ENCODE measurements around the gene NOL3.
A peak's percentile ranks its signal among the peaks of the same experiment; 100 is the strongest.

The NOL3 gene

DNA sequence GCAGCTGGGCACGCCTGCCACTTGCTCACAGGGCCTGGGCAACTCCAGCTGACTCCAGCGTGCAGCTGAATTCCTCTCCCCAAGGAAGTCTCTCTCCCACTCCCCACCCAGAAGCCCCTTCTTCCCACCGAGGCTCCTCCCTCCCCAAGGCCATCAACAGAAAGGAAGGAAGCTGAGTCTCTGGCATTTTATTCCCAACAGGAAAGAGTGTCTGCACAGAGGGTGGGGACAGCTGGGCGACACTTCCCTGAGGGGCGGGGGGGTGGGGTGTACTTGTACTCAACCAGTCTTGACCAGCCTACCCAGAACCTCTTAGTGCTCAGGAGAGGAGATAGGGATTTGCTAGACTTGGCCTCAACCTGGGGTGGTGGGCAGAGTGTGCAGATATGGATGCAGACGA, 19.7 kb downstream of the NOL3 start, which contains the start of gene EXOC3L1:
Gene EXOC3L1 (minus strand): TSS at position 96 of the 400 bp plus-strand sequence. CDS start 460 bp downstream, outside the sequence.
- no peak for DNase-seq
- H3K27me3 ChIP-seq, result no peaks in the 10 kb centered on the region
- peaks cover 12% of the 10 kb centered on the region for H3K36me3 ChIP-seq
- no peaks in the 10 kb centered on the region for H3K9me3 ChIP-seq
- peaks cover 3% of the 10 kb centered on the region; the same call in 1 of the 2 replicates for H3K4me1 ChIP-seq
- H3K4me3 ChIP-seq (ENCODE audit: low read depth, low read length), result no peak within 1 kb of the TSS
- TF ChIP-seq, protein P1, sequence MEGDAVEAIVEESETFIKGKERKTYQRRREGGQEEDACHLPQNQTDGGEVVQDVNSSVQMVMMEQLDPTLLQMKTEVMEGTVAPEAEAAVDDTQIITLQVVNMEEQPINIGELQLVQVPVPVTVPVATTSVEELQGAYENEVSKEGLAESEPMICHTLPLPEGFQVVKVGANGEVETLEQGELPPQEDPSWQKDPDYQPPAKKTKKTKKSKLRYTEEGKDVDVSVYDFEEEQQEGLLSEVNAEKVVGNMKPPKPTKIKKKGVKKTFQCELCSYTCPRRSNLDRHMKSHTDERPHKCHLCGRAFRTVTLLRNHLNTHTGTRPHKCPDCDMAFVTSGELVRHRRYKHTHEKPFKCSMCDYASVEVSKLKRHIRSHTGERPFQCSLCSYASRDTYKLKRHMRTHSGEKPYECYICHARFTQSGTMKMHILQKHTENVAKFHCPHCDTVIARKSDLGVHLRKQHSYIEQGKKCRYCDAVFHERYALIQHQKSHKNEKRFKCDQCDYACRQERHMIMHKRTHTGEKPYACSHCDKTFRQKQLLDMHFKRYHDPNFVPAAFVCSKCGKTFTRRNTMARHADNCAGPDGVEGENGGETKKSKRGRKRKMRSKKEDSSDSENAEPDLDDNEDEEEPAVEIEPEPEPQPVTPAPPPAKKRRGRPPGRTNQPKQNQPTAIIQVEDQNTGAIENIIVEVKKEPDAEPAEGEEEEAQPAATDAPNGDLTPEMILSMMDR (IDR thresholded peaks at IDR 0.05; ENCODE audit: low read depth, low read length), result no peak

DNA sequence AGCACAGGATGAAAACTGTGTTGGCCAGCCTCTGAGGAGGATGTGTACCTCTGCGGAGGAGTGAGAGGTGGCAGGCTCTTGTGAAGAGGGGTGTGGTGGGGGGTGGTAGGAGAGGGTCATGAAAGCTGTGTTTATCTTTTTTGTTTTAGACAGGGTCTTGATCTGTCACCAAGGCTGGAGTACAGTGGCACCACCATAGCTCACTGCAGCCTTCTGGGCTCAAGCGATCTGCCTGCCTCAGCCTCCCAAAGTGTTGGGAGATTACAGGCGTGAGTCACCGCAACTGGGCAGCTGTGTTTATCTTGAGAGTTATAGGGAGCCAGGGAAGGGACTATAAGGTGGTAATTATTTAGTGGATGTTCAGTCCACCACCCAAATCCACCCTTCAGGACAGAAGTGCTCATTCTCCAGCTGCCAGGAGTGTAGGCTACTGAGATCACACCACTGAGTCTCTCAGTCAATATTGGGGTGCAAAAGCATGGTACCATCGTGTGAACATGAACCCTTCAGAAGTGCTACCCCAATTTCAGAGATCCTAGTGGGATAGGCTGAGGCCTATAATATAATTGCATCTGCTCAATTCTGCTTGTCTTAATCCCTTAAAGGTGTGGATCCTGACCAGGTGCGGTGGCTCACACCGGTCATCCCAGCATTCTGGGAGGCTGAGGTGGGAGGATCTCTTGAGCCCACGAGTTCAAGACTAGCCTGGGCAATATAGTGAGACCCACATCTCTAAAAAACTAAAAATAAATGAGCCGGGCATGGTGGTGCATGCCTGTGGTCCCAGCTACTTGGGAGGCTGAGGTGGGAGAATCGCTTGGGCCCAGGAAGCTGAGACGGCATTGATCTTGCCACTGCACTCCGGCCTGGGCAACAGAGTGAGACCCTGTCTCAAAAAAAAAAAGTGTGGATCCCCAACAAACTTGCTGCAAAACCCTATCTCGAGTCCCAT, 20.4 kb downstream of the NOL3 start:
- peaks cover 19% of the 10 kb centered on the region for H3K36me3 ChIP-seq
- DNase-seq, result no peak

DNA sequence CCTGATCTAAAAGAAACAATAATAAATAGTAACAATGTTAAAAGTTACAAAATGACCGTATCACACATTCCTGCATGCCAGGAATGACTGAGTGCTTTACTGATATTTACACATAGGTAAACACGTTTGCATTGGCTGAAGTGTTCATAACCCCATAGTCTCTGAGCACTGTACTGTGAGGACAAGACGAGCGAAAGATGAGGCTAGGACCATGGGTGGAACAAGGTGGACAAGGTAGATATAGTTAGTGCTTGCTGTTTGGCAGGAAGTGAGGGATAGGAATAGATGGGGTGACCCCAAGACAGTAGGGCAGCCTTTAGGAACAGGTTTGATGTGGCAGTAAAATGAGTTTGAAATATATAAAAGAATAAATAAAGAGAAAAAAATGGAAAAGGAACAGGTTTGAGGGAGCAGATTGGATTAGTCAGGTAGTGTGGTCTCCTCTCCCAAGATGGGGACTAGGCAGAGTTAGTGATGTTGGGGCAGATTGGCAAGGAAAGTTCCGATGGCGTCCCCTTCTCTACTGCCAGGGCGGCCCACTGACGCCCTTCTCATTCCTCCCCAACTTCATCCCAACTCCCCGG, 21.2 kb downstream of the NOL3 start:
- TF ChIP-seq, protein P1 (IDR thresholded peaks at IDR 0.05; ENCODE audit: low read depth, low read length), result no peak

More for the DNA sequence above, 20.4 kb downstream of the NOL3 start:
- Histone ChIP-seq H3K4me3 (ENCODE audit: low read depth, low read length) (no peak overlapping the region), H3K27me3 (no peaks in the 10 kb centered on the region), H3K9me3 (no peaks in the 10 kb centered on the region), H3K4me1 (no peaks in the 10 kb centered on the region)
- TF ChIP-seq, protein P1 (IDR thresholded peaks at IDR 0.05; ENCODE audit: low read depth, low read length), result no peak

DNA sequence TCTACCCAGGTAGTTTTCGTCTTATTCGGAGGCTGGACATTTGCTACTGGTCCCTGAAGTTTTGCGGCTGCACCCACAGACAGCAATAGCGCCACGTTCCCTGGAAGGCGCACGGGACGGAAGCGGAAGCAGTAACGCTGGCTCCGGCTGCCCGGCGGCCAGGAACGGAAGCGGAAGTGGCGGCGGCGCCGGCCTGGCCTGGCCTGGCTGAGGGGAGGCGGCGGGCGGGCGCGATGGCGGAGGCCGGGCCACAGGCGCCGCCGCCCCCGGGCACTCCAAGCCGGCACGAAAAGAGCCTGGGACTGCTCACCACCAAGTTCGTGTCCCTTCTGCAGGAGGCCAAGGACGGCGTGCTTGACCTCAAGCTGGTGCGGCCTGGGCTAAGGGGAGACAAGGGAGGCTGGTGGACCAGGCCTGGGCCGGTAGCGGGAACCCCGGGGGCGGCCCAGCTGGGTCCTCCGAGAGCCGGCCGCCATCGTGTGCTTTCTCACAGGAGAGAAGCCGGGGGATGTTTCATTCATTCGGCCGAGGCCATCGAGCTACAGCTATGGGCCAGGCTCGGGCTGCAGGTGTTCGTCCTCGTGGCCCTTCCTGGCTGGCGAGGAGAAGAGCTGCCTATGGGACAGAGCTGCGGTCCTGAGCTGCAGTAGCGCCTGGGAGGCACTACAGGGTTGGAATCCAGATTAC, 21.8 kb downstream of the NOL3 start, which contains the start of gene E2F4:
Gene E2F4 (plus strand): TSS at position 161 of the 687 bp plus-strand sequence. CDS start 73 bp downstream, at position 234.
- Histone ChIP-seq H3K4me1 (no peaks in the 10 kb centered on the region), H3K4me3 (ENCODE audit: low read depth, low read length) (peak within 1 kb of the TSS; percentile 100), H3K27me3 (no peaks in the 10 kb centered on the region), H3K9me3 (no peaks in the 10 kb centered on the region), H3K36me3 (peaks cover 33% of the 10 kb centered on the region)
- DNase-seq, result peak; percentile 93
- TF ChIP-seq, protein P1 (IDR thresholded peaks at IDR 0.05; ENCODE audit: low read depth, low read length), result no peak

More for the DNA sequence above, 21.2 kb downstream of the NOL3 start:
- H3K36me3 ChIP-seq, result peaks cover 27% of the 10 kb centered on the region
- no peaks in the 10 kb centered on the region for H3K9me3 ChIP-seq
- no peaks in the 10 kb centered on the region for H3K4me1 ChIP-seq
- peak overlapping the region; percentile 65 for H3K4me3 ChIP-seq (ENCODE audit: low read depth, low read length)
- H3K27me3 ChIP-seq, result no peaks in the 10 kb centered on the region
- no peak for DNase-seq

DNA sequence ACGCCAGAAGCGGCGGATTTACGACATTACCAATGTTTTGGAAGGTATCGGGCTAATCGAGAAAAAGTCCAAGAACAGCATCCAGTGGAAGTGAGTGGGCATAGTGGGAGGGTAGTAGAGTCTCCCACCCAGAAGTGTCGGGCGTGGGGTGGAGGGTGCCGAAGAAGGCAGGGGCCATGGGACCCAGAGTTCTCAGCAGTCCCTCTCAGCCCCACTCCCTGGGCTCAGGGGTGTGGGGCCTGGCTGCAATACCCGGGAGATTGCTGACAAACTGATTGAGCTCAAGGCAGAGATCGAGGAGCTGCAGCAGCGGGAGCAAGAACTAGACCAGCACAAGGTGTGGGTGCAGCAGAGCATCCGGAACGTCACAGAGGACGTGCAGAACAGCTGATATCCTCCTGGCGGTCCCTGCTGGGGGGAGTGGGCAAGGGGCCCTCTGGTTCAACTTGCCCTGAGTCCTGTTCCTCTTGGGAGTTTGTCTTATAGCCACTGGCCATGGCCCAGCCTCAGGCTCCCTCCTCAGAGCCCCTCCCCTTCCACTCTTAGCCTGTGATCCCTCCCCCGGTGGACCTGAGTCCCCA, 22.5 kb downstream of the NOL3 start:
- Histone ChIP-seq H3K27me3 (no peaks in the 10 kb centered on the region), H3K4me1 (no peaks in the 10 kb centered on the region), H3K9me3 (no peaks in the 10 kb centered on the region), H3K4me3 (ENCODE audit: low read depth, low read length) (peak overlapping the region; percentile 100), H3K36me3 (peaks cover 41% of the 10 kb centered on the region)
- no peak for DNase-seq
- TF ChIP-seq, protein P1 (IDR thresholded peaks at IDR 0.05; ENCODE audit: low read depth, low read length), result no peak

All from BE2C (cell line).